IMR-90 (cell line): ENCODE data around the gene FAM20A. TPM values are rescaled to one million over a fixed set of nuclear protein-coding genes. Genes with fewer than 3 reads are reported as not detected.

ENCODE experiments used
- ATAC-seq: fragments of 200-7000 bp; cut with Tn5 transposase; 2 replicates; pipeline ENCODE4 v1.9.1; 2020; ENCODE audit warnings: low read depth, mild to moderate bottlenecking, moderate library complexity
- BruUV-seq: library from RNA; stranded (reverse); fragments of 400-500 nt; replicated peaks from 2 replicates; lab custom pipeline; 2021; lab: Mats Ljungman, UMichigan
- CTCF ChIA-PET: fragments of 300-600 bp; formaldehyde crosslinking; extraction: SDS; loops from one replicate; lab custom pipeline; 2021; ENCODE audit warnings: antibody characterized with exemption; lab: Yijun Ruan, JAX
- POLR2A ChIA-PET: fragments of 300-600 bp; sonication (Branson Sonifier 250); formaldehyde crosslinking; loops from one replicate; lab custom pipeline; 2022; ENCODE audit warnings: antibody characterized with exemption; ENCODE audit not compliant: unreplicated experiment; lab: Charles Lee
- DNase-seq: peaks from one replicate; pipeline ENCODE4 v3.0.0; 2013
- H2AFZ ChIP-seq: replicated peaks from 2 replicates; pipeline ENCODE3; 2013; ENCODE audit warnings: low read length, mild to moderate bottlenecking; ENCODE audit not compliant: poor library complexity
- H2AK5ac ChIP-seq: 2 replicates; pipeline ENCODE4 v1.6.1; 2013; ENCODE audit warnings: low read depth, low read length, inconsistent platforms
- H2AK9ac ChIP-seq: replicated peaks from 2 replicates; pipeline ENCODE3; 2013; ENCODE audit warnings: mild to moderate bottlenecking, low read depth, low read length, moderate library complexity; ENCODE audit not compliant: poor library complexity
- H2BK120ac ChIP-seq: 2 replicates; pipeline ENCODE4 v1.6.1; 2013; ENCODE audit warnings: low read depth, low read length, inconsistent platforms
- H2BK15ac ChIP-seq: 3 replicates; pipeline ENCODE4 v1.6.1; 2013; ENCODE audit warnings: low read depth, low read length, inconsistent platforms
- H2BK20ac ChIP-seq: 2 replicates; pipeline ENCODE4 v1.6.1; 2013; ENCODE audit warnings: low read depth, mild to moderate bottlenecking, inconsistent platforms, low read length, moderate library complexity
- H2BK5ac ChIP-seq: 2 replicates; pipeline ENCODE4 v1.6.1; 2013; ENCODE audit warnings: mild to moderate bottlenecking, low read depth, low read length, inconsistent platforms; ENCODE audit not compliant: poor library complexity, severe bottlenecking
- H3K14ac ChIP-seq: replicated peaks from 2 replicates; pipeline ENCODE4 v1.6.1; 2013; ENCODE audit warnings: low read depth, low read length, inconsistent platforms
- H3K18ac ChIP-seq: 2 replicates; pipeline ENCODE4 v1.6.1; 2013; ENCODE audit warnings: low read depth, low read length, control low read depth
- H3K23ac ChIP-seq: 2 replicates; pipeline ENCODE4 v1.6.1; 2013; ENCODE audit warnings: low read depth, low read length, inconsistent platforms
- H3K27ac ChIP-seq: 2 replicates; pipeline ENCODE4 v1.5.1; 2013; ENCODE audit warnings: mild to moderate bottlenecking, control low read depth, low read length; ENCODE audit not compliant: insufficient read depth
- H3K27me3 ChIP-seq: 2 replicates; pipeline ENCODE4 v1.6.1; 2013; ENCODE audit warnings: low read length; ENCODE audit not compliant: control insufficient read depth, insufficient read depth
- H3K36me3 ChIP-seq: 2 replicates; pipeline ENCODE4 v1.6.1; 2013; ENCODE audit warnings: low read length, mixed read lengths; ENCODE audit not compliant: control insufficient read depth, insufficient read depth
- H3K4ac ChIP-seq: 2 replicates; pipeline ENCODE4 v1.6.1; 2013; ENCODE audit warnings: low read depth, low read length, inconsistent platforms
- H3K4me1 ChIP-seq: 2 replicates; pipeline ENCODE4 v1.6.1; 2013; ENCODE audit warnings: low read length, mixed read lengths; ENCODE audit not compliant: control insufficient read depth, insufficient read depth
- H3K4me2 ChIP-seq: 2 replicates; pipeline ENCODE4 v1.6.1; 2013; ENCODE audit warnings: low read depth, mild to moderate bottlenecking, control low read depth, low read length, moderate library complexity
- H3K4me3 ChIP-seq: 2 replicates; pipeline ENCODE4 v1.5.1; 2013; ENCODE audit warnings: low read depth, mild to moderate bottlenecking, control low read depth, low read length, moderate library complexity; ENCODE audit not compliant: insufficient read depth
- H3K56ac ChIP-seq: 2 replicates; pipeline ENCODE4 v1.6.1; 2013; ENCODE audit warnings: low read length, inconsistent platforms; ENCODE audit not compliant: insufficient read depth; ENCODE audit errors: extremely low read depth
- H3K79me1 ChIP-seq, 2 experiments: 2 replicates each; pipeline ENCODE4 v1.6.1; 2013; ENCODE audit warnings: low read length in 2 of 2, inconsistent platforms in 1 of 2, low read depth in 1 of 2
- H3K9ac ChIP-seq: 2 replicates; pipeline ENCODE4 v1.6.1; 2013; ENCODE audit warnings: low read depth, low read length, control low read depth
- H3K9me1 ChIP-seq: 2 replicates; pipeline ENCODE4 v1.6.1; 2013; ENCODE audit warnings: low read length, inconsistent platforms; ENCODE audit not compliant: insufficient read depth
- H3K9me3 ChIP-seq: 2 replicates; pipeline ENCODE4 v1.6.1; 2013; ENCODE audit warnings: low read length; ENCODE audit not compliant: control insufficient read depth, insufficient read depth
- H4K20me1 ChIP-seq: 2 replicates; pipeline ENCODE4 v1.6.1; 2013; ENCODE audit warnings: low read length, inconsistent platforms; ENCODE audit not compliant: insufficient read depth
- H4K5ac ChIP-seq: 2 replicates; pipeline ENCODE4 v1.6.1; 2013; ENCODE audit warnings: mild to moderate bottlenecking, low read depth, low read length, control low read depth
- H4K8ac ChIP-seq, 2 experiments: 2 replicates each; pipeline ENCODE4 v1.6.1; 2013; ENCODE audit warnings: low read depth in 2 of 2, low read length in 2 of 2, control low read depth in 1 of 2, inconsistent platforms in 1 of 2
- H4K91ac ChIP-seq: 2 replicates; pipeline ENCODE4 v1.6.1; 2013; ENCODE audit warnings: low read depth, low read length, inconsistent platforms; ENCODE audit not compliant: insufficient read depth
- BHLHE40 ChIP-seq: fragments of 150-350 bp; IDR thresholded peaks from 2 replicates; pipeline ENCODE4 v1.6.1; 2016; ENCODE audit warnings: mild to moderate bottlenecking, low read depth, low read length
- CHD1 ChIP-seq: IDR thresholded peaks from 2 replicates; pipeline ENCODE4 v1.6.1; 2012; ENCODE audit warnings: low read depth, low read length, improper control_type of control experiment
- ELK1 ChIP-seq: fragments of 150-350 bp; IDR thresholded peaks from 2 replicates; pipeline ENCODE4 v1.6.1; 2016; ENCODE audit warnings: low read depth, mild to moderate bottlenecking, low read length, moderate library complexity, borderline replicate concordance
- FOS ChIP-seq: fragments of 150-350 bp; IDR thresholded peaks from 2 replicates; pipeline ENCODE4 v1.6.1; 2016; ENCODE audit warnings: low read depth, low read length
- MAZ ChIP-seq: IDR thresholded peaks from 2 replicates; pipeline ENCODE4 v1.6.1; 2012; ENCODE audit warnings: low read depth, mild to moderate bottlenecking, low read length, improper control_type of control experiment, moderate library complexity, borderline replicate concordance
- MXI1 ChIP-seq: IDR thresholded peaks from 2 replicates; pipeline ENCODE4 v1.6.1; 2012; ENCODE audit warnings: low read depth, mild to moderate bottlenecking, low read length, moderate library complexity, borderline replicate concordance
- NFE2L2 ChIP-seq: fragments of 150-350 bp; IDR thresholded peaks from 2 replicates; pipeline ENCODE4 v1.6.1; 2016; ENCODE audit warnings: low read depth, mild to moderate bottlenecking, low read length
- POLR2A ChIP-seq: IDR thresholded peaks from 2 replicates; pipeline ENCODE4 v1.6.1; 2012; ENCODE audit warnings: mild to moderate bottlenecking, low read depth, low read length
- RAD21 ChIP-seq: IDR thresholded peaks from 2 replicates; pipeline ENCODE4 v1.6.1; 2012; ENCODE audit warnings: low read length, improper control_type of control experiment
- RCOR1 ChIP-seq: IDR thresholded peaks from 2 replicates; pipeline ENCODE4 v1.6.1; 2012; ENCODE audit warnings: mild to moderate bottlenecking, low read length, improper control_type of control experiment; ENCODE audit not compliant: insufficient replicate concordance
- RFX5 ChIP-seq: IDR thresholded peaks from 2 replicates; pipeline ENCODE4 v1.8.0; 2012; ENCODE audit warnings: low read depth, mild to moderate bottlenecking, low read length, moderate library complexity
- SMC3 ChIP-seq: fragments of 150-350 bp; IDR thresholded peaks from 2 replicates; pipeline ENCODE4 v1.6.1; 2016; ENCODE audit warnings: low read depth, mild to moderate bottlenecking, antibody characterized with exemption, low read length, moderate library complexity
- WGBS, 2 experiments: methylation state at CpG; one replicate each; pipeline versions ENCODE4 v1.1.5 to v1.1.7; 2013; ENCODE audit warnings: missing lambda C conversion rate in 2 of 2; ENCODE audit not compliant: insufficient read length in 1 of 2; ENCODE audit errors: extremely low coverage in 2 of 2; 5-methylcytosine and 5-hydroxymethylcytosine counted together
- dilution Hi-C: fragments of 300-500 bp; cut with HindIII; formaldehyde crosslinking; loops from one replicate; pipeline ENCODE4 v1.14.3; 2018; ENCODE audit warnings: low sequenced_read_pairs; ENCODE audit not compliant: unreplicated experiment
- in situ Hi-C: fragments of 300-500 bp; cut with MboI; formaldehyde crosslinking; loops from 3 replicates; pipeline ENCODE4 v1.14.3; 2019; ENCODE audit warnings: low sequenced_read_pairs, inconsistent platforms, mixed read lengths
- intact Hi-C: fragments of 100-400 bp; cut with micrococcal nuclease; formaldehyde crosslinking; loops from 2 replicates; pipeline ENCODE4 v1.10.0; 2022
- polyA plus RNA-seq, 3 experiments: library from polyadenylated mRNA; depleted of rRNA; stranded (reverse); fragments of >200 nt; gene quantifications; 2 replicates each; pipeline ENCODE4 v1.2.3, GENCODE V29; 2012; ENCODE audit warnings: low replicate concordance in 1 of 3
- total RNA-seq: library from RNA; depleted of rRNA; stranded (reverse); fragments of >200 nt; gene quantifications from 2 replicates; pipeline ENCODE4 v1.2.3, GENCODE V29; 2012
- TF ChIP-seq, protein P1 (sequence below): fragments of 150-350 bp; IDR thresholded peaks from 2 replicates; pipeline ENCODE4 v1.6.1; 2017; ENCODE audit warnings: mild to moderate bottlenecking, antibody characterized with exemption, low read length, low read depth
- TF ChIP-seq, protein P2 (sequence below): conservative IDR thresholded peaks from 2 replicates; pipeline ENCODE4 v1.5.1; 2012; ENCODE audit warnings: mild to moderate bottlenecking, low read depth, low read length, improper control_type of control experiment

Gene FAM20A
- total and polyA plus RNA-seq, 2 of the 4 experiments (the other 2 are of a cell fraction), result not detected

GRCh38 chr17:68587847-68588246 lies 13.3 kb downstream of the FAM20A start:
- Histone ChIP-seq H3K9ac (no peak overlapping the region), H3K27me3 (no peaks in the 10 kb centered on the region; the same call in 1 of the 2 replicates), H2BK15ac (no peak overlapping the region), H4K91ac (no peak overlapping the region), H3K79me1 (no peaks in the 10 kb centered on the region), H3K14ac (no peak overlapping the region), H4K5ac (no peak overlapping the region), H4K20me1 (no peaks in the 10 kb centered on the region), H3K4me2 (no peak overlapping the region), H2AK5ac (no peak overlapping the region), H3K4me1 (no peaks in the 10 kb centered on the region), H3K27ac (no peak overlapping the region), H3K56ac (no peak overlapping the region), H3K23ac (no peak overlapping the region), H3K18ac (no peak overlapping the region), H2BK120ac (no peak overlapping the region), H2BK5ac (no peak overlapping the region), H3K9me1 (no peaks in the 10 kb centered on the region), H4K8ac (no peak overlapping the region), H2AK9ac (no peak overlapping the region), H3K9me3 (0 out of 2 replicates have a peak, but pooled peaks cover 3% of the 10 kb centered on the region), H3K4ac (no peak overlapping the region), H2BK20ac (no peak overlapping the region), H3K4me3 (no peak overlapping the region), H3K36me3 (no peaks in the 10 kb centered on the region), H2AFZ (no peak overlapping the region)
- dilution Hi-C loops, result no loop called here
- intact Hi-C loops, result no loop called here
- DNase-seq, result no peak
- CTCF ChIA-PET, result no interaction called here
- in situ Hi-C loops, result no loop called here
- no peak for TF ChIP-seq FOS
- no peak for TF ChIP-seq RCOR1
- no peak for TF ChIP-seq NFE2L2
- TF ChIP-seq, protein P1, sequence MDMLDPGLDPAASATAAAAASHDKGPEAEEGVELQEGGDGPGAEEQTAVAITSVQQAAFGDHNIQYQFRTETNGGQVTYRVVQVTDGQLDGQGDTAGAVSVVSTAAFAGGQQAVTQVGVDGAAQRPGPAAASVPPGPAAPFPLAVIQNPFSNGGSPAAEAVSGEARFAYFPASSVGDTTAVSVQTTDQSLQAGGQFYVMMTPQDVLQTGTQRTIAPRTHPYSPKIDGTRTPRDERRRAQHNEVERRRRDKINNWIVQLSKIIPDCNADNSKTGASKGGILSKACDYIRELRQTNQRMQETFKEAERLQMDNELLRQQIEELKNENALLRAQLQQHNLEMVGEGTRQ, result no peak
- no peak for TF ChIP-seq RAD21
- no peak for TF ChIP-seq SMC3
- TF ChIP-seq MAZ, result no peak
- TF ChIP-seq ELK1, result no peak
- TF ChIP-seq BHLHE40, result no peak
- no peak for TF ChIP-seq MXI1
- TF ChIP-seq POLR2A, result no peak
- TF ChIP-seq CHD1, result no peak
- TF ChIP-seq, protein P2, sequence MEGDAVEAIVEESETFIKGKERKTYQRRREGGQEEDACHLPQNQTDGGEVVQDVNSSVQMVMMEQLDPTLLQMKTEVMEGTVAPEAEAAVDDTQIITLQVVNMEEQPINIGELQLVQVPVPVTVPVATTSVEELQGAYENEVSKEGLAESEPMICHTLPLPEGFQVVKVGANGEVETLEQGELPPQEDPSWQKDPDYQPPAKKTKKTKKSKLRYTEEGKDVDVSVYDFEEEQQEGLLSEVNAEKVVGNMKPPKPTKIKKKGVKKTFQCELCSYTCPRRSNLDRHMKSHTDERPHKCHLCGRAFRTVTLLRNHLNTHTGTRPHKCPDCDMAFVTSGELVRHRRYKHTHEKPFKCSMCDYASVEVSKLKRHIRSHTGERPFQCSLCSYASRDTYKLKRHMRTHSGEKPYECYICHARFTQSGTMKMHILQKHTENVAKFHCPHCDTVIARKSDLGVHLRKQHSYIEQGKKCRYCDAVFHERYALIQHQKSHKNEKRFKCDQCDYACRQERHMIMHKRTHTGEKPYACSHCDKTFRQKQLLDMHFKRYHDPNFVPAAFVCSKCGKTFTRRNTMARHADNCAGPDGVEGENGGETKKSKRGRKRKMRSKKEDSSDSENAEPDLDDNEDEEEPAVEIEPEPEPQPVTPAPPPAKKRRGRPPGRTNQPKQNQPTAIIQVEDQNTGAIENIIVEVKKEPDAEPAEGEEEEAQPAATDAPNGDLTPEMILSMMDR, result no peak
- TF ChIP-seq RFX5, result no peak
- no TSS peak for BruUV-seq
- no peak for ATAC-seq
- POLR2A ChIA-PET, result no interaction called here
- WGBS, 2 experiments, result no CpG with 5 or more reads among the region's 2 CpGs
